HFFc6 (cell line): Measurements from ENCODE around the gene CASD1. TPM values are rescaled to one million over a fixed set of nuclear protein-coding genes. Genes with fewer than 3 reads are reported as not detected.

Source experiments
- DNase-seq: peaks from one replicate; pipeline ENCODE4 v3.0.0-alpha.2; 2018
- H3K27ac Mint-ChIP-seq: 2 replicates; pipeline ENCODE4 v1.8.0; 2020; ENCODE audit warnings: mild to moderate bottlenecking, mixed read lengths
- H3K27me3 Mint-ChIP-seq: 2 replicates; pipeline ENCODE4 v1.8.0; 2021; ENCODE audit warnings: mild to moderate bottlenecking, moderate library complexity, mixed read lengths; ENCODE audit not compliant: insufficient read depth
- H3K36me3 Mint-ChIP-seq: 2 replicates; pipeline ENCODE4 v1.8.0; 2021; ENCODE audit warnings: low read depth, mixed read lengths
- H3K4me1 Mint-ChIP-seq: 2 replicates; pipeline ENCODE4 v1.8.0; 2020; ENCODE audit warnings: low read depth, mixed read lengths
- H3K4me3 Mint-ChIP-seq: 2 replicates; pipeline ENCODE4 v1.8.0; 2020; ENCODE audit warnings: mild to moderate bottlenecking, moderate library complexity, mixed read lengths
- H3K9me3 Mint-ChIP-seq: 2 replicates; pipeline ENCODE4 v1.8.0; 2020; ENCODE audit warnings: mild to moderate bottlenecking, mixed read lengths
- total RNA-seq, 6 experiments: library from RNA; stranded (reverse); fragmentation: NEBNext Ultra II Directional; extraction: Animal tissue kit (Norgen Biotek cat#: 25700); gene quantifications; 2 replicates in 1 of 6; 3 replicates in 5 of 6; pipeline ENCODE4 v1.2.3, GENCODE V29; 2021
- TF ChIP-seq, protein P1 (sequence below): fragments of 200-600 bp; sonication (generic); IDR thresholded peaks from 2 replicates; pipeline ENCODE4 v1.5.0; 2021; ENCODE audit warnings: antibody characterized with exemption, mild to moderate bottlenecking

Gene CASD1
- total RNA-seq, 6 experiments from 2014 or later, result 6.6 to 8.1 (median 7.1) TPM

DNA sequence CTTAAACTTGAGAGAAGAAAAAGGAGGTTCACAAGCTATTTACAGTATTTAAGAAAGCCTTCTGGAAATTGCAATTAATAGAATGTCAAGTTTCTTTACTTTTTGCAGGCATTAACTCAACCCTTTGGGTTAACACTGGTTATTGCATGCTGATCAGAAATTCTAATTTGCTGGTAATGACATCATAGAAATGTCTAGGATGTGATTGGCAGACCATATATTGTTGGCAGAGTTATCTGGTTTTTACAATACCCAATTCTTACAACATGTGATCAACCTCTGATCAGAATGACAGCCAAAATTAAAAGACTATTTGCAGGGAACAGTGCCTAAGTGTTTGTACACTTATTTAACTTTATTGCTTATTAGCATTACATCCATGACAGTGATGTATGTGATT lies 1.6 kb upstream of the CASD1 start:
- Mint-ChIP-seq H3K27ac (no peak overlapping the region), H3K4me1 (peaks cover 26% of the 10 kb centered on the region), H3K4me3 (no peak overlapping the region), H3K9me3 (no peaks in the 10 kb centered on the region), H3K27me3 (peaks cover 6% of the 10 kb centered on the region), H3K36me3 (no peaks in the 10 kb centered on the region)
- TF ChIP-seq, protein P1, sequence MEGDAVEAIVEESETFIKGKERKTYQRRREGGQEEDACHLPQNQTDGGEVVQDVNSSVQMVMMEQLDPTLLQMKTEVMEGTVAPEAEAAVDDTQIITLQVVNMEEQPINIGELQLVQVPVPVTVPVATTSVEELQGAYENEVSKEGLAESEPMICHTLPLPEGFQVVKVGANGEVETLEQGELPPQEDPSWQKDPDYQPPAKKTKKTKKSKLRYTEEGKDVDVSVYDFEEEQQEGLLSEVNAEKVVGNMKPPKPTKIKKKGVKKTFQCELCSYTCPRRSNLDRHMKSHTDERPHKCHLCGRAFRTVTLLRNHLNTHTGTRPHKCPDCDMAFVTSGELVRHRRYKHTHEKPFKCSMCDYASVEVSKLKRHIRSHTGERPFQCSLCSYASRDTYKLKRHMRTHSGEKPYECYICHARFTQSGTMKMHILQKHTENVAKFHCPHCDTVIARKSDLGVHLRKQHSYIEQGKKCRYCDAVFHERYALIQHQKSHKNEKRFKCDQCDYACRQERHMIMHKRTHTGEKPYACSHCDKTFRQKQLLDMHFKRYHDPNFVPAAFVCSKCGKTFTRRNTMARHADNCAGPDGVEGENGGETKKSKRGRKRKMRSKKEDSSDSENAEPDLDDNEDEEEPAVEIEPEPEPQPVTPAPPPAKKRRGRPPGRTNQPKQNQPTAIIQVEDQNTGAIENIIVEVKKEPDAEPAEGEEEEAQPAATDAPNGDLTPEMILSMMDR, result no peak
- DNase-seq, result no peak

DNA sequence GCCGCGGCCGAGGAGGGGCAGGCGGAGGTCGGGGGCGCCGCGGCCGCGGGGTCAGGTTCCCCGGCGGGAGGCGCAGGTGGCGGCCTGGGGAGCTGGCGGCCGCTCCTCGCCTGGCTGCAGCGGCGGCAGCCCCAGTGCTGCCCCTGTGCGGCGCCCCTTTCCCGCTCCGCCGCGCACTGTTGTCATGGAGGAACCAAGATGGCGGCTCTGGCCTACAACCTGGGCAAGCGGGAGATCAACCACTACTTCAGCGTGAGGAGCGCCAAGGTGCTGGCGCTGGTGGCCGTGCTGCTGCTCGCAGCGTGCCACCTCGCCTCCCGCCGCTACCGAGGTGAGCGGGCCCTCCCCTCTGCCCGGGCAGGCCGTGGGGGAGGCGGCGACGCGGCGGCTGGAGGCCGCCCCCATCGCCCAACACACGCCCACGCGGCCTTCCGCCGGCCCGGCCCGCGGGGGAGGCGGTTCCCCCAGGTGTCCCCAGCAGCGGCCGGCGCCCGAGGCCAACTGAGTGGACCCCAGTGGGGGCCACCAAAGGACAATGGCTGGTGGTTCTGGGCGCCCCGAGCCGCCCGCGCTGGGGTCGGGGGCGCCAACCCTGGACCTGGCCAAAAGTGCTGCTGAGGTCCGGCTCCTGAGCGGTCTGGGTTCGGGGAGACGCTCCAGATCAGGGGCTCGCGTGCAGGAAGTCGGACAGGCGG lies 425 bp downstream of the CASD1 start:
- Mint-ChIP-seq H3K4me1 (peaks cover 32% of the 10 kb centered on the region), H3K4me3 (peak overlapping the region; percentile 85), H3K9me3 (no peaks in the 10 kb centered on the region), H3K27ac (peak overlapping the region; percentile 78), H3K27me3 (peaks cover 2% of the 10 kb centered on the region), H3K36me3 (no peaks in the 10 kb centered on the region)
- peak; percentile 43 for DNase-seq
- TF ChIP-seq, protein P1, result peak; percentile 45

DNA sequence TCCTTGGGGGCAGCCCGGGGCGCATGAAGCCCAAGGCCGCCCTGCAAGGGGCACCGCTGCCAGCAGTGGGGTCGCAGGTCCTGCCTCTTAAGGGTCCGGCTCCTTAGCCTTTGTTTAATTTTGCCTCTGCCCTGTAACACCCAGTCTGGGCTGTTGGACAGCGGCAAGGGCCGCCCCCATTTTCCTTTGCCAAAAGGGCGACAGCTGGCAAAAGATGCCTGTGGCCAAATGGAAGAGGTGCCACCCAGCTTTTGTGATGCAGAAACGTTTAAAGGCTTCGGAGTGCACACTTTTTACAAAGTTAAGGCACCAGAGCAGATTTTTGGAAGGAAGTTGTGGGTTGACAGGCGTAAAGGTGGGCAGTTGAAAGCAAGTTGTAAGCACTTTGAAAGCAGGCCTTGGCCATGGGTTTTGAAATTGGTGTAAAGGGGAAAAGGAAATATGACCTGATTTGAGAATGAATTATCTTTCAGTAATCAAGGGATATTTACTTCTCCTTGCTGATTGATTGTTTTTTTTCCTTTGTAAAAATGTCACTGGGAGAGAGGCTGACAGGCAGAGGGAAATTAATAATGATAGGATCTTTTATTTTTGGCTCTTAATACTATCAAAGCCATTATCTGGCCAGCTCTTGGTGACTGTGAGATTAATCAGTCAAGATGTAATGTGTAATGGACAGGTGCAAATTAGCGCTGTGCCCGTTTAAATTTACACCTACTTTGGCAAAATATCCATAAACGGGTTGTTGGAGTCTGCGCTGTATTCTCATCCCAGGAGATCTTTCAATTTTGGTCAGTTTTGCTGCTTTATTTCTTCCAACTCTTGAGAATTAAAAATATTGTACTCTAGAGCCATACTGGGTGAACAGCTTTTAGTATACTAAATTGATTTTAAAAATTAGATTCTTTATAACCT lies 1.2 kb downstream of the CASD1 start:
- DNase-seq, result no peak
- peaks cover 32% of the 10 kb centered on the region for H3K4me1 Mint-ChIP-seq
- H3K36me3 Mint-ChIP-seq, result no peaks in the 10 kb centered on the region
- H3K27me3 Mint-ChIP-seq, result peaks cover 2% of the 10 kb centered on the region
- H3K4me3 Mint-ChIP-seq, result peak overlapping the region; percentile 85
- no peaks in the 10 kb centered on the region for H3K9me3 Mint-ChIP-seq
- TF ChIP-seq, protein P1, result no peak
- H3K27ac Mint-ChIP-seq, result peak overlapping the region; percentile 78

DNA sequence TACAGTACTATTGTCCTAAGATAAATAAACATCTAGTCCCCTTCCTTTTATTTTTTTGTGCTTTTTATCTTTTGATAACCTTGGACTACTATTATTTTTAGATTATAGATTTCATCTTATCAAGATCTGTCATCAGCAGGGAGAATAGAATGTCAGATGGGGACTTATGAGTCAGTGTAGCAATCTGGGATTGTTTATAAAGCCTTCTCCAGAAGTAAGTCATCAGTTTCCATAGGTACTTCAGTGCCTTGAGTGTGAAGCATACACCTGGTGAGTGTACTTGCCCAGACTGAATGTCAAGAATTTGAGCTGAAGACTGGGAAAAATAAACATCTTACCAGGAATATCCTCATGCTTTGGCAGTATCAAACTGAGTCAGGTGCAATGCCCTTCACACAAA lies 2.1 kb downstream of the CASD1 start:
- H3K4me1 Mint-ChIP-seq, result peaks cover 32% of the 10 kb centered on the region
- H3K27me3 Mint-ChIP-seq, result peaks cover 2% of the 10 kb centered on the region
- H3K9me3 Mint-ChIP-seq, result no peaks in the 10 kb centered on the region
- no peak overlapping the region for H3K27ac Mint-ChIP-seq
- TF ChIP-seq, protein P1, result no peak
- H3K36me3 Mint-ChIP-seq, result no peaks in the 10 kb centered on the region
- peak overlapping the region; percentile 85; the same call in 1 of the 2 replicates for H3K4me3 Mint-ChIP-seq
- no peak for DNase-seq

DNA sequence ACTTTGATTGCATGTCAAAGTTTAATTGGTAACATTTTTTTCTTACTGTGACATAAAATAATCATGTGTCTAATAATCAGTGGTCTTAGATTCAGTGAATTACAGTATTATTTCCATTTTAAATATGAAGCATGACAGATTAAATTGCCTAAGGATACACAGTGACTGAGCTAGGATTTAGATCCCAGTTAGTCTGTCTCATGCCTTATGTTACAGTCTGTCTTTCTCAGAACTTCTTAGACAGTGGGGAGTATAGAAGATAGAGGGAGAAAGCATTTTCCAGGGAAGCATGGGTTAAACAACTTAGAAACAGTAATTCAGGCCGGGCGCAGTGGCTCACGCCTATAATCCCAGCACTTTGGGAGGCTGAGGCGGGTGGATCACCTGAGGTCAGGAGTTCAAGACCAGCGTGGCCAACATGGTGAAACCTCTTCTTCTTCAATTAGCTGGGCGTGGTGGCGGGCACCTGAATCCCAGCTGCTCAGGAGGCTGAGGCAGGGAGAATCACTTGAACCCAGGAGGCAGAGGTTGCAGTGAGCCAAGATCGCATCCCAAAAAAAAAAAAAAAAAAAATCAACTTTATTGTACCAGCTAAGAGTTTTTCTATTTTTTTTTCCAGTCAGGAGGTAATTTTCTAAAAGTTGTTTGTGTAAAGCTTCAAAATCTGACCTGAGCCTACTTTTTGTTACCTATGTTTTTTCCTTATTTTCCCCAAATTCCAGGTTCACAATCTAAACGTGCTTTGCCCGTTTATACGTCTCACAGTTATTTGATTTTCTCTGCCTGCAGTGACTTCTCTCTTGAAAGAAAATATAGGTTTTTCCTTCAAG lies 3.3 kb downstream of the CASD1 start:
- DNase-seq, result no peak
- no peaks in the 10 kb centered on the region for H3K36me3 Mint-ChIP-seq
- H3K9me3 Mint-ChIP-seq, result no peaks in the 10 kb centered on the region
- no peak overlapping the region for H3K27ac Mint-ChIP-seq
- TF ChIP-seq, protein P1, result no peak
- H3K27me3 Mint-ChIP-seq, result peaks cover 2% of the 10 kb centered on the region
- H3K4me1 Mint-ChIP-seq, result peaks cover 32% of the 10 kb centered on the region
- H3K4me3 Mint-ChIP-seq, result no peak overlapping the region
